CD4-positive, alpha-beta T cell treated with Interleukin-4 for 1 hour (primary cell): Measurements from ENCODE around the gene NANOS2.
"Not testable (repeated sequence)": the region's sequence is repeated elsewhere in the genome, so short reads cannot be mapped to it uniquely, and the experiment has no call there.

Experiments
- DNase-seq, 2 donors: peaks; one replicate each; pipeline ENCODE4 v3.0.0-alpha.2; 2020 to 2022

The NANOS2 gene

DNA sequence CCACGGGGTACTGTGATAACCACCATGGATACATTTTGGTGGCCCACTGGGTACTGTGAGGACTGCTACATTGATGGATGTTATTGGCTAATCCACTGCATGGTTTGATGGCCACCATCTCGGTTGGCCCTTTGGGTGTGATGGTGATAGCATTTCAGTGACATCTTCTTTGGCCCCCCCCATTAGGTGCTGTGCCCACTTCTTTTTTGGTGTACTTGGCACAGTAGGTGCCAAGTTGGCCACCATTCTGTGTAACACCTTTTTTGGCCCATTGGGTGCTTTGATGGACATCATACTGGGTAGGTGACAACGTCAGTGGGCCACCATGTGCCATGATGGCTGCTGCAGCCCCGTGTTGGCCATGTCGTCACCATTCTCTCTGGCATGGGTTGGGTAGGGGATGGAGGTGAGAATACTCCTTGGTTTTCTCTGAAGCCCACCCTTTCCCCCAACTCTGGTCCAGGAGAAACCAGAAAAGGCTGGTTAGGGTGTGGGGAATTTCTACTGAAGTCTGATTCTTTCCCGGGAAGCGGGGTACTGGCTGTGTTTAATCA lies 41.3 kb downstream of the NANOS2 start:
- no peak for DNase-seq

DNA sequence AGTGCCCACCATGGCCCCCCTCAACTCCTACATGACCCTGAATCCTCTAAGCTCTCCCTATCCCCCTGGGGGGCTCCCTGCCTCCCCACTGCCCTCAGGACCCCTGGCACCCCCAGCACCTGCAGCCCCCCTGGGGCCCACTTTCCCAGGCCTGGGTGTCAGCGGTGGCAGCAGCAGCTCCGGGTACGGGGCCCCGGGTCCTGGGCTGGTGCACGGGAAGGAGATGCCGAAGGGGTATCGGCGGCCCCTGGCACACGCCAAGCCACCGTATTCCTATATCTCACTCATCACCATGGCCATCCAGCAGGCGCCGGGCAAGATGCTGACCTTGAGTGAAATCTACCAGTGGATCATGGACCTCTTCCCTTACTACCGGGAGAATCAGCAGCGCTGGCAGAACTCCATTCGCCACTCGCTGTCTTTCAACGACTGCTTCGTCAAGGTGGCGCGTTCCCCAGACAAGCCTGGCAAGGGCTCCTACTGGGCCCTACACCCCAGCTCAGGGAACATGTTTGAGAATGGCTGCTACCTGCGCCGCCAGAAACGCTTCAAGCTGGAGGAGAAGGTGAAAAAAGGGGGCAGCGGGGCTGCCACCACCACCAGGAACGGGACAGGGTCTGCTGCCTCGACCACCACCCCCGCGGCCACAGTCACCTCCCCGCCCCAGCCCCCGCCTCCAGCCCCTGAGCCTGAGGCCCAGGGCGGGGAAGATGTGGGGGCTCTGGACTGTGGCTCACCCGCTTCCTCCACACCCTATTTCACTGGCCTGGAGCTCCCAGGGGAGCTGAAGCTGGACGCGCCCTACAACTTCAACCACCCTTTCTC lies 42.3 kb downstream of the NANOS2 start:
- DNase-seq = no peak

DNA sequence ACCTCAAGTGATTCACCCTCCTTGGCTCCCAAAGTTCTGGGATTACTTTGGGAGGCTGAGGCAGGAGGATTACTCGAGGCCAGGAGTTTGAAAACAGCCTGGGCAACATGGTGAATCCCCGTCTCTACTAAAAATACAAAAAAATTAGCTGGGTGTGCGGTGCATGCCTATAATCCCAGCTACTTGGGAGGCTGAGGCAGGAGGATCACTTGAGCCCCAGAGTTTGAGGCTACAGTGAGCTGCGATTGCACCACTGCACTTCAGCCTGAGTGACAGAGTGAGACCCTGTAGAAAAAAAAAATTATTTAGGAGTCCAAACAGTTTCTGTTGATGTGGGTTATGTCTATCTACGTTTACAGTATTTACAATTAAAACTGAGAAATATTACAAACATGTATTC lies 43.8 kb downstream of the NANOS2 start:
- DNase-seq = no peak

DNA sequence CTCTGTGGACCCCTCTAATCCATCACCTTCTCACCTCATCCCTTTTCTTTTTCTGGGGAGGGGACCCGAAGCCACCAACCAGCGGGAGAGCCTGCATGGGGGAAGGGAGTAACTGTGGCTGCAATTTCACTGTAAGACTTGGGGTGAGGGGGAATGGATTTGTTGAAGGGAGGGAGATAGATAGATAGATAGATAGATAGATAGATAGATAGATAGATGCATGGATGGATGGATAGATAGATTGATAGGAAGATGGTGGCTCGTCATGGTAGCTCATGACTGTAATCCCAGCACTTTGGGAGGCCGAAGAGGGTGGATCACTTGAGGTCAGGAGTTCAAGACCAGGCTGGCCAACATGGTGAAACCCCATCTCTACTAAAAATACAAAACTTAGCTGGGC lies 47.3 kb downstream of the NANOS2 start:
- not testable (repeated sequence) for DNase-seq

DNA sequence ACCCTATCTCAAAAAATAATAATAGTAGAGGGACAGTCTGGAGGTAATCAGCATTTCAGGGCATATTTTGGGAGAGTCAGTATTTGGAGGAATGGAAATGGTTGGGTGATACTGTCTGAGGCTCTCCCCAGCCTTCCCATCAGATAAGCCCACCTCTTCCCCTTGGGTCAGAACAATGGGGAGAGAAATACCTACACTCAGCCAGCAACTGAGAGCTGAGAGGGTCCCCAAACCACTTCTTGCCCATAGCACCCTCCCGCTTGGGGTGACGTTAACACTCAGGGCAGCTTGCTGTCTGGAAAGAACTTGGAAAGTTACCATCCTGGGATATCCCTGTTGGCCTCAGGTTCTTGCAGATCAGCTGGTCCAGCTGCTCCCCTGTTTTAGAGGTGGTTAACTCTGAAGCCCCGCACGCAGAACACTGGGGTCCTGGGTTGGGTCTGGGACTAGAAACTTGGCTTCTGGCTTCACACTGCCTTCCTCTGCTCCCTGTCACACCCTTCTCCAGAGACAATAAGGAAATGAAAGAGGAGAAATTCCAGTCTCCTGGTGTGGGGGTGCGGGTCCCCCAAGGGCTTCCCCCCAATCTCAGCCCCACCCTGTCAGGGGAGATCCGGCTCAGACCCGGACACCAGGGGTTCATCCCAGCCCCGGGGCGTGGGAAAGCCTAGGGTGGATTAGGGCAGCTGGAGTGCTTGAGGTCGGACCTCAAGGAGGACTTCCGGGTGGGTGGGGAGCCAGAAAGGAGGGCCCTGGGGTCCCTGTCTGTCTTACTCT lies 48.0 kb downstream of the NANOS2 start:
- DNase-seq = no peak

DNA sequence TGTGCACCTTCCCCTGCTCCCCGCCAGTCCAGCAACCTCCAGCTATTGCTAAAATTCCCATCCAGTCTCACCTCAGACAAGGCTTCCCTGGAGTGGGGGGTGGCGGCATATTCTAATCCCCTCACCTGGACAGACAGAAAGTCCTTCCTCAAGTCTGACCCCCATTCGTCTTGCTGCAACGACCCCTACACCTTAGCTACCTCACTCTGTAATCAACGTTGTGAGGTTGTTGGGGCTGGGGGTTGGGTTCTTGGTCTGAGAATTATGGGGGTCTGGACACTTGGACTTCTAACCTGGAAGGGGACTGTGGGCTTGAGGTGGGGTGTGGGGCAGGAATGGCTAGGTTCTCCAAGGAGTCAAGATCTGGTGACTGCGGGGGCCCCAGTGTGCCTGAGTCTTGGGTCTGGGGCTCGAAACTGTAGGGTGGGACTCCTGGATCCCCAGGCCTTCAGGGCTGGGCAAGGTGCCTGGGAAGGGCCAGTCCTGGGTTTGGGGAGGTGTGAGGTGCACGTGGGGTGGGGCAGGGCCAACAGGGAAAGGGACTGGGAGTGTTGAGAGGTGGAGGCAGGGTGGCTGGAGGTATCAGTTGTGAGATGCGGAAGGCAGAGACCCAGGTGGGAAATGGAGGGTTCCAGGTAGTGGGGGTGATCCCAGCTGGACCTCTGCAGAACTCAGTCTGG lies 49.2 kb downstream of the NANOS2 start:
- DNase-seq = no peak

DNA sequence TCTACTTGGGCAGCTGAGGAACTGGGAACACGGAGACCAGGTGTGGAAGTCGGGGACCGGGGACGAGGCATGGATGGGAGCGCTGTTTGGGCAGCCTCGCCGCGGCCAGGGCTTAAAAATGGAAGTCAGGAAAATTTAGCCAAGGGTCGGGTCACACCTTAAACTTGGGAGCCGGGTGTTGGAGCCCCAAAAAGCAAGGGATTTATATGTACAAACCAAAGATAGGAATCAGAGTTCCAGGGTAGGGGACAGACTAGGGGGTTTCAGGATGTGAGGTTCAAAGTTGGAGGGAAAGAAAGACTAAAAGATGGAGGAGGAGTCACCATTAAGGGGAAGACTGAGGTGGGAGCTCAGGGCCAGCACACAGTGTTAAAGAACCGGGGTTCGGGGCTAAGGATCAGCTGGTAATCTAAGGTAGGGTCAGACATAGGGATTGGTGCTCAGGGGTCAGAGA lies 49.9 kb downstream of the NANOS2 start:
- DNase-seq = no peak

DNA sequence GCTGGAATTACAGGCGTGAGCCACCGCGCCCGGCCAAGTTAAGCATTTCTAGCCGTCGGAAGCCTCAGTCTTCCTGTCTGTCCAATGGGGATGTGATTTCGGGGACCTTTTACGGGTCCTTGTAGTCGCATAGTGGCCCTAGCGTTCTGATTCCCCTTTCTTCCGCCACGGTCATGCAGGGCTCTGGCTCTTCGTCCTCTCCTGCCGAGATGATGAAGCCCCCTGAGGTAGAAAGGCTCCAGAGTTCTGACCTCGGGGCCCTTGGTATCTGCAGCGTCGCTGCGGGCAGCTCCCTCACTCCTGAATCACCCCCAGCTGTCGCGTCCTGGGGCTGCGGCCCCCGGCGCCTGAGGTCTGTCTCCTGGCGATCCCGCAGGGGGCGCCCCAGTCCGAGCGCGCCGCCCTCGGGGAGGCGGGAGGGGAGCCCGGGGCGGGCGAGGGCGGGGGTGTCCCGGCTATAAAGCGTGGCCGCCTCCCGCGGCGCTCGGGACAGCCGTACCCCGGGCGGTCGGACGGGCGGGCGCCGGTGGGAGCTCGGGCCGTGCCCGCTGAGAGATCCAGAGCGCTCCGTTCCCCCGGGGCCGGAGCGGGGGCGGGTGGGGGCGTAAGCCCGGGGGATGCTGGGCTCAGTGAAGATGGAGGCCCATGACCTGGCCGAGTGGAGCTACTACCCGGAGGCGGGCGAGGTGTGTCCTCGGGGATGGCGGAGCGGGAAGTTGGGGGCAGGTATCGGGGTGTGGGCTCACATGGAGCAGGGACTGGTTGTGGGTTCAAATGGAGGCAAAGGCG lies 50.5 kb downstream of the NANOS2 start, which contains the start of gene FOXA3:
TSS of gene FOXA3 (plus strand) at position 487 of the 789 bp plus-strand sequence. CDS start at position 618, 131 bp downstream.
- peak; percentile 55 to 62 for DNase-seq

DNA sequence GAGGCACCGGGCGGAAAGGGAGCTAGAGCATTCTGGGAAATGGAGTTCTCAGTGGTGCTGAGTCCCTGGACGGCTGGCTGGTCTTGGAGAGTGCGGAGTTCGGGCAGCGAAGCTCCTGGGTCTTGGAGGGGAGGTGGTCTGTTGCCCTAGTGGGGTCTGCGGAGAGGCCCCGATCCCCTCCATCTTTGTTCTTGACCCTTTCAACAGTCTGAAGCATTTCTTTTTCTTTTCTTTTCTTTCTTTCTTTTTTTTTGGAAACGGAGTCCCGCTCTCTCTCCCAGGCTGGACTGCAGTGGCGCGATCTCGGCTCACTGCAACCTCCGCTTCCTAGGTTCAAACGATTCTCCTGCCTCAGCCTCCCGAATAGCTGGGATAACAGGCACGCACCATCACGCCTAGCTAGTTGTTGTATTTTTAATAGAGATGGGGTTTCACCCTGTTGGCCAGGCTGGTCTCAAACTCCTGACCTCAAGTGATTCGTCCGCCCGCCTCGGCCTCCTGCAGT lies 51.2 kb downstream of the NANOS2 start:
- no peak for DNase-seq
